HepG2 (cell line): ENCODE data around the gene IGF2BP3. TPM values are rescaled to one million over a fixed set of nuclear protein-coding genes. Genes with fewer than 3 reads are reported as not detected.

Source experiments
- BRCA1 ChIP-seq: sonication (generic); formaldehyde crosslinking; IDR thresholded peaks from 2 replicates; pipeline ENCODE4 v1.4.0; 2020; ENCODE audit warnings: missing genetic modification reagents
- KMT2A ChIP-seq: sonication (generic); formaldehyde crosslinking; IDR thresholded peaks from 2 replicates; pipeline ENCODE4 v1.4.0; 2020; ENCODE audit warnings: missing genetic modification reagents
- SP5 ChIP-seq: IDR thresholded peaks from 2 replicates; pipeline ENCODE4 v1.6.1; 2016; ENCODE audit warnings: low read depth, borderline replicate concordance
- ZNF235 ChIP-seq: sonication (generic); formaldehyde crosslinking; IDR thresholded peaks from 2 replicates; pipeline ENCODE4 v1.8.1; 2023; ENCODE audit warnings: mild to moderate bottlenecking, missing genetic modification reagents, borderline replicate concordance
- ZNF296 ChIP-seq: sonication (generic); formaldehyde crosslinking; conservative IDR thresholded peaks from 2 replicates; pipeline ENCODE4 v1.5.0; 2020; ENCODE audit warnings: mild to moderate bottlenecking, missing genetic modification reagents
- ZNF326 ChIP-seq: sonication (generic); formaldehyde crosslinking; IDR thresholded peaks from 2 replicates; pipeline ENCODE4 v1.4.0; 2020; ENCODE audit warnings: missing genetic modification reagents, borderline replicate concordance
- ZNF569 ChIP-seq: sonication (generic); formaldehyde crosslinking; IDR thresholded peaks from 2 replicates; pipeline ENCODE4 v1.5.0; 2020; ENCODE audit warnings: mild to moderate bottlenecking, missing genetic modification reagents, moderate library complexity, borderline replicate concordance
- ZNF577 ChIP-seq: sonication (generic); formaldehyde crosslinking; IDR thresholded peaks from 2 replicates; pipeline ENCODE4 v1.4.0; 2020; ENCODE audit warnings: mild to moderate bottlenecking, low read depth, missing genetic modification reagents, borderline replicate concordance
- ZNF616 ChIP-seq: sonication (generic); formaldehyde crosslinking; IDR thresholded peaks from 2 replicates; pipeline ENCODE4 v1.5.0; 2020; ENCODE audit warnings: low read depth, mild to moderate bottlenecking, missing genetic modification reagents
- ZNF766 ChIP-seq: sonication (generic); formaldehyde crosslinking; IDR thresholded peaks from 2 replicates; pipeline ENCODE4 v1.5.0; 2020; ENCODE audit warnings: missing genetic modification reagents, borderline replicate concordance
- polyA plus RNA-seq, 8 experiments: library from polyadenylated mRNA; depleted of rRNA in 3 of 8; stranded (reverse) in 7 of 8; unstranded in 1 of 8; fragments of >200 nt; fragmentation: Illumina TruSeq in 4 of 8; extraction: Trizol in 4 of 8; gene quantifications; 2 replicates each; pipeline versions ENCODE4 v1.2.1 to v1.2.3, GENCODE V29; 2011 to 2016; ENCODE audit warnings: low read depth in 4 of 8, missing spikeins in 1 of 8, mixed read lengths in 1 of 8; ENCODE audit not compliant: insufficient read depth in 1 of 8
- total RNA-seq, 5 experiments: library from RNA; depleted of rRNA; stranded (reverse); fragments of >200 nt; fragmentation: Illumina TruSeq; extraction: Trizol; gene quantifications; 2 replicates each; pipeline ENCODE4 v1.2.3, GENCODE V29; 2016; ENCODE audit warnings: low read depth in 1 of 5
- TF ChIP-seq, protein P1 (sequence below): sonication (generic); formaldehyde crosslinking; IDR thresholded peaks from 2 replicates; pipeline ENCODE4 v1.5.0; 2020; ENCODE audit warnings: mild to moderate bottlenecking, missing genetic modification reagents
- TF ChIP-seq, protein P2 (sequence below): sonication (generic); formaldehyde crosslinking; IDR thresholded peaks from 2 replicates; pipeline ENCODE4 v1.4.0; 2020; ENCODE audit warnings: mild to moderate bottlenecking, missing genetic modification reagents
- TF ChIP-seq, protein P3 (sequence below): sonication (generic); formaldehyde crosslinking; IDR thresholded peaks from 2 replicates; pipeline ENCODE4 v1.4.0; 2020; ENCODE audit warnings: missing genetic modification reagents, borderline replicate concordance
- TF ChIP-seq, protein P4 (sequence below): IDR thresholded peaks from 2 replicates; pipeline ENCODE4 v1.6.1; 2016; ENCODE audit warnings: missing compliant biosample characterization, missing genetic modification reagents, borderline replicate concordance

IGF2BP3 gene
- total and polyA plus RNA-seq, 2 of the 13 experiments (the other 11 are each of a cell fraction or from before 2014, with no cell fraction given), result 37.7 to 39.5 TPM

- TF ChIP-seq, protein P1, sequence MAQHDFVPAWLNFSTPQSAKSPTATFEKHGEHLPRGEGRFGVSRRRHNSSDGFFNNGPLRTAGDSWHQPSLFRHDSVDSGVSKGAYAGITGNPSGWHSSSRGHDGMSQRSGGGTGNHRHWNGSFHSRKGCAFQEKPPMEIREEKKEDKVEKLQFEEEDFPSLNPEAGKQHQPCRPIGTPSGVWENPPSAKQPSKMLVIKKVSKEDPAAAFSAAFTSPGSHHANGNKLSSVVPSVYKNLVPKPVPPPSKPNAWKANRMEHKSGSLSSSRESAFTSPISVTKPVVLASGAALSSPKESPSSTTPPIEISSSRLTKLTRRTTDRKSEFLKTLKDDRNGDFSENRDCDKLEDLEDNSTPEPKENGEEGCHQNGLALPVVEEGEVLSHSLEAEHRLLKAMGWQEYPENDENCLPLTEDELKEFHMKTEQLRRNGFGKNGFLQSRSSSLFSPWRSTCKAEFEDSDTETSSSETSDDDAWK (CRISPR knock-in tag), result no peak
- TF ChIP-seq, protein P2, sequence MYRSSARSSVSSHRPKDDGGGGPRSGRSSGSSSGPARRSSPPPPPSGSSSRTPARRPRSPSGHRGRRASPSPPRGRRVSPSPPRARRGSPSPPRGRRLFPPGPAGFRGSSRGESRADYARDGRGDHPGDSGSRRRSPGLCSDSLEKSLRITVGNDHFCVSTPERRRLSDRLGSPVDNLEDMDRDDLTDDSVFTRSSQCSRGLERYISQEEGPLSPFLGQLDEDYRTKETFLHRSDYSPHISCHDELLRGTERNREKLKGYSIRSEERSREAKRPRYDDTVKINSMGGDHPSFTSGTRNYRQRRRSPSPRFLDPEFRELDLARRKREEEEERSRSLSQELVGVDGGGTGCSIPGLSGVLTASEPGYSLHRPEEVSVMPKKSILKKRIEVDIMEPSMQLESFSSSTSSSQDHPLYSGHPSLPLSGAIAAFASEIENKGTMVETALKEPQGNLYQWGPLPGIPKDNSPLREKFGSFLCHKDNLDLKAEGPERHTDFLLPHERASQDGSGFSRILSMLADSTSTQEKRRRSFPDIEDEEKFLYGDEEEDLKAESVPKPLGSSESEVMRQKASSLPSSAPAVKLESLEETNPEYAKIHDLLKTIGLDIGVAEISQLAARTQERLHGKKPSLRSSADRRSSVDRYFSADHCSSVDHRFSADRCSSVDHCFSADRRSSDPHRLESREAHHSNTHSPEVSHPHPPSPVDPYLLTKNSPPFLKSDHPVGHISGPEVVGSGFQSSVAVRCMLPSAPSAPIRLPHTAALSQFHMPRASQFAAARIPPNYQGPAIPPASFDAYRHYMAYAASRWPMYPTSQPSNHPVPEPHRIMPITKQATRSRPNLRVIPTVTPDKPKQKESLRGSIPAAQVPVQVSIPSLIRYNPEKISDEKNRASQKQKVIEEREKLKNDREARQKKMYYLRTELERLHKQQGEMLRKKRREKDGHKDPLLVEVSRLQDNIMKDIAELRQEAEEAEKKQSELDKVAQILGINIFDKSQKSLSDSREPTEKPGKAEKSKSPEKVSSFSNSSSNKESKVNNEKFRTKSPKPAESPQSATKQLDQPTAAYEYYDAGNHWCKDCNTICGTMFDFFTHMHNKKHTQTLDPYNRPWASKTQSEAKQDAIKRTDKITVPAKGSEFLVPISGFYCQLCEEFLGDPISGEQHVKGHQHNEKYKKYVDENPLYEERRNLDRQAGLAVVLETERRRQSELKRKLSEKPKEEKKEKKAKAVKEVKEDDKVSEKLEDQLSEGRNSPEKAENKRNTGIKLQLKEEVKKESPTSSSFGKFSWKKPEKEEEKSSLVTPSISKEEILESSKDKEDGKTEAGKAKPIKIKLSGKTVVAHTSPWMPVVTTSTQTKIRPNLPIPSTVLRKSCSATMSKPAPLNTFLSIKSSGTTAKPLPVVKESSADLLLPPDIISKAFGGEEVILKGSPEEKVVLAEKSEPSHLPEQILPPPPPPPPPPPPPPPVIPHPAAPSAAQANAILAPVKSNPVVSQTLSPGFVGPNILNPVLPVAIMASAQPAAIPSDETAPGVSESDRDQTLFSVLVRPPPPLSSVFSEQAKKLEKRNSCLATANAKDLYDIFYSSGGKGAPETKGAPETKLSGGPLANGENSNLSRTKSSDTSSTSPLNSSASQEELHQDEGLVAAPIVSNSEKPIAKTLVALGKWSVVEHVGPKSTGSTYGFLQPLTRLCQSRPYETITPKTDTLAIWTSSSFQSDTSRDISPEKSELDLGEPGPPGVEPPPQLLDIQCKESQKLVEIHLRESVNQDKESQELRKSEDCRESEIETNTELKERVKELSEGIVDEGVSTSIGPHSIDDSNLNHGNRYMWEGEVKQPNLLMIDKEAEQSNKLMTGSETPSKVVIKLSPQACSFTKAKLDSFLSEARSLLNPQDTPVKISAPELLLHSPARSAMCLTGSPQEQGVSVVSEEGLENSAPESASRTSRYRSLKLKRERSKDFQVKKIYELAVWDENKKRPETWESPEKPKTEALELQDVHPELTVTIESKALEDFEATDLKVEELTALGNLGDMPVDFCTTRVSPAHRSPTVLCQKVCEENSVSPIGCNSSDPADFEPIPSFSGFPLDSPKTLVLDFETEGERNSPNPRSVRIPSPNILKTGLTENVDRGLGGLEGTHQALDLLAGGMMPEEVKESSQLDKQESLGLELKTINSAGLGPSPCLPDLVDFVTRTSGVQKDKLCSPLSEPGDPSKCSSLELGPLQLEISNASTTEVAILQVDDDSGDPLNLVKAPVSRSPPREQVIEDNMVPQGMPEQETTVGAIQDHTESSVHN (CRISPR knock-in tag), result no peak
- TF ChIP-seq, protein P3, sequence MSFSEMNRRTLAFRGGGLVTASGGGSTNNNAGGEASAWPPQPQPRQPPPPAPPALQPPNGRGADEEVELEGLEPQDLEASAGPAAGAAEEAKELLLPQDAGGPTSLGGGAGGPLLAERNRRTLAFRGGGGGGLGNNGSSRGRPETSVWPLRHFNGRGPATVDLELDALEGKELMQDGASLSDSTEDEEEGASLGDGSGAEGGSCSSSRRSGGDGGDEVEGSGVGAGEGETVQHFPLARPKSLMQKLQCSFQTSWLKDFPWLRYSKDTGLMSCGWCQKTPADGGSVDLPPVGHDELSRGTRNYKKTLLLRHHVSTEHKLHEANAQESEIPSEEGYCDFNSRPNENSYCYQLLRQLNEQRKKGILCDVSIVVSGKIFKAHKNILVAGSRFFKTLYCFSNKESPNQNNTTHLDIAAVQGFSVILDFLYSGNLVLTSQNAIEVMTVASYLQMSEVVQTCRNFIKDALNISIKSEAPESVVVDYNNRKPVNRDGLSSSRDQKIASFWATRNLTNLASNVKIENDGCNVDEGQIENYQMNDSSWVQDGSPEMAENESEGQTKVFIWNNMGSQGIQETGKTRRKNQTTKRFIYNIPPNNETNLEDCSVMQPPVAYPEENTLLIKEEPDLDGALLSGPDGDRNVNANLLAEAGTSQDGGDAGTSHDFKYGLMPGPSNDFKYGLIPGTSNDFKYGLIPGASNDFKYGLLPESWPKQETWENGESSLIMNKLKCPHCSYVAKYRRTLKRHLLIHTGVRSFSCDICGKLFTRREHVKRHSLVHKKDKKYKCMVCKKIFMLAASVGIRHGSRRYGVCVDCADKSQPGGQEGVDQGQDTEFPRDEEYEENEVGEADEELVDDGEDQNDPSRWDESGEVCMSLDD (CRISPR knock-in tag), result no peak
- TF ChIP-seq BRCA1 (CRISPR knock-in tag) (no peak), ZNF235 (CRISPR knock-in tag) (no peak), KMT2A (peak; percentile 61; the same call in 1 of the 2 replicates), ZNF296 (CRISPR knock-in tag) (no peak), ZNF577 (no peak), ZNF766 (CRISPR knock-in tag) (no peak), ZNF326 (CRISPR knock-in tag) (no peak), ZNF616 (CRISPR knock-in tag) (no peak), ZNF569 (CRISPR knock-in tag) (no peak), SP5 (CRISPR knock-in tag) (no peak)
- TF ChIP-seq, protein P4, sequence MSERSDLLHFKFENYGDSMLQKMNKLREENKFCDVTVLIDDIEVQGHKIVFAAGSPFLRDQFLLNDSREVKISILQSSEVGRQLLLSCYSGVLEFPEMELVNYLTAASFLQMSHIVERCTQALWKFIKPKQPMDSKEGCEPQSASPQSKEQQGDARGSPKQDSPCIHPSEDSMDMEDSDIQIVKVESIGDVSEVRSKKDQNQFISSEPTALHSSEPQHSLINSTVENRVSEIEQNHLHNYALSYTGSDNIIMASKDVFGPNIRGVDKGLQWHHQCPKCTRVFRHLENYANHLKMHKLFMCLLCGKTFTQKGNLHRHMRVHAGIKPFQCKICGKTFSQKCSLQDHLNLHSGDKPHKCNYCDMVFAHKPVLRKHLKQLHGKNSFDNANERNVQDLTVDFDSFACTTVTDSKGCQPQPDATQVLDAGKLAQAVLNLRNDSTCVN (CRISPR knock-in tag), result no peak
These were observed 20.3 kb upstream of the IGF2BP3 start (continued) for GRCh38 chr7:23490357-23491135.
